MM.1S (cell line): ENCODE data around the gene SCP2.

ENCODE experiments used
- DNase-seq: peaks from one replicate; pipeline ENCODE4 v3.0.0-alpha.2; 2015
- H2AFZ ChIP-seq: fragments of 300-600 bp; sonication (generic); 2 replicates; pipeline ENCODE4 v1.6.0; 2016; ENCODE audit warnings: antibody characterized with exemption, low read length
- H3F3A ChIP-seq: fragments of 300-600 bp; sonication (generic); 2 replicates; pipeline ENCODE4 v1.6.1; 2016; ENCODE audit warnings: mild to moderate bottlenecking, antibody characterized with exemption, low read length, moderate library complexity, mixed read lengths; ENCODE audit not compliant: insufficient read depth
- H3K27ac ChIP-seq: fragments of 300-600 bp; sonication (generic); 2 replicates; pipeline ENCODE4 v1.5.1; 2016; ENCODE audit warnings: mild to moderate bottlenecking, low read length
- H3K27me3 ChIP-seq: fragments of 300-600 bp; sonication (generic); replicated peaks from 2 replicates; pipeline ENCODE4 v1.6.0; 2016; ENCODE audit warnings: low read length; ENCODE audit not compliant: insufficient read depth
- H3K36me3 ChIP-seq: fragments of 300-600 bp; sonication (generic); replicated peaks from 2 replicates; pipeline ENCODE4 v1.6.1; 2016; ENCODE audit warnings: mild to moderate bottlenecking, low read length, mixed read lengths; ENCODE audit not compliant: insufficient read depth
- H3K4me1 ChIP-seq: fragments of 300-600 bp; sonication (generic); 2 replicates; pipeline ENCODE4 v1.6.1; 2016; ENCODE audit warnings: low read length, mixed read lengths
- H3K4me2 ChIP-seq: fragments of 300-600 bp; sonication (generic); 2 replicates; pipeline ENCODE4 v1.6.0; 2016; ENCODE audit warnings: low read depth, low read length
- H3K4me3 ChIP-seq: fragments of 300-600 bp; sonication (generic); 2 replicates; pipeline ENCODE4 v1.5.1; 2016; ENCODE audit warnings: low read length, mixed read lengths
- H3K79me2 ChIP-seq: fragments of 300-600 bp; sonication (generic); 2 replicates; pipeline ENCODE4 v1.6.1; 2016; ENCODE audit warnings: mixed run types, low read length, mixed read lengths
- H3K9ac ChIP-seq: fragments of 300-600 bp; sonication (generic); 2 replicates; pipeline ENCODE4 v1.6.1; 2016; ENCODE audit warnings: low read length, mixed read lengths
- H3K9me2 ChIP-seq: fragments of 300-600 bp; sonication (generic); replicated peaks from 2 replicates; pipeline ENCODE4 v1.6.1; 2016; ENCODE audit warnings: mild to moderate bottlenecking, low read length, mixed read lengths; ENCODE audit not compliant: insufficient read depth
- H3K9me3 ChIP-seq: fragments of 300-600 bp; sonication (generic); replicated peaks from 2 replicates; pipeline ENCODE4 v1.6.1; 2016; ENCODE audit warnings: mild to moderate bottlenecking, low read length, mixed read lengths; ENCODE audit not compliant: insufficient read depth
- H4K20me1 ChIP-seq: fragments of 300-600 bp; sonication (generic); 2 replicates; pipeline ENCODE4 v1.6.1; 2016; ENCODE audit warnings: mild to moderate bottlenecking, low read length, moderate library complexity, mixed read lengths; ENCODE audit not compliant: insufficient read depth
- CTCF ChIP-seq: fragments of 300-600 bp; sonication (generic); IDR thresholded peaks from 2 replicates; pipeline ENCODE4 v1.5.1; 2016; ENCODE audit warnings: antibody characterized with exemption, low read length, mixed read lengths
- EZH2 ChIP-seq: fragments of 300-600 bp; sonication (generic); optimal IDR thresholded peaks from 2 replicates; pipeline ENCODE3; 2017; ENCODE audit warnings: low read depth, mild to moderate bottlenecking, antibody characterized with exemption, low read length, mixed read lengths
- EZH2phosphoT487 ChIP-seq: fragments of 300-600 bp; sonication (generic); IDR thresholded peaks from 2 replicates; pipeline ENCODE4 v1.6.1; 2018; ENCODE audit warnings: antibody characterized with exemption, low read length

Gene SCP2

DNA sequence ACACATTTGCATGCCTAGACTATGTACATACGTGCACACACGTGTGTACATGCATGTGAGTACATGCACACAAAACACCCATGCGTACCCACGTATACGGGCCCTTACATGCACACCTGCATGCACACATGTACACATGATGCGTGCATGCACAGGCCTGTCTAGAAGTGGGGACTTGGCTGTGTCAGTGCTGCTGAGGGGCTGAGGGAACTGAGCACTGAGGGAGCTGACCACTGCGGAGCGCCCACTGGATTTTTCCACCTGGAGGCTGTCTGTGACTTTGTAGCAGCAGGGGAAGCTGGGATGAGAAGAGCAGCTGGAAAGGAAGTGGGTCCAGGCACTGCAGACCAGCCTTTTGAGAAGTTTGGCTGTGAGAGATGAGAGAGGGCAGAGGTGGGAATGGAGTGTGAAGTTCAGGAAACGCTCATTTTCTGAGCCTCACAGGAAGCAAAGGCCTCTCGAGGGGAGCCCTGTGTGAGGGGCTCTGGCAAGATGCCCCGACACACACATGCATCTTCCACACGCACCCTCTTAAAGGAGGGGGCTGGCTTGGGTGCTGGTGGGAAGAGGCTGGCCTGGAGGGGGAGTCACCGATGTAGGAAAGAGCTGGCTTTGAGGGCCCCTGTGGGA is 155.9 kb downstream of the SCP2 start:
- Histone ChIP-seq H3K9ac (no peak overlapping the region), H3K79me2 (no peaks in the 10 kb centered on the region), H3K4me2 (no peak overlapping the region)

DNA sequence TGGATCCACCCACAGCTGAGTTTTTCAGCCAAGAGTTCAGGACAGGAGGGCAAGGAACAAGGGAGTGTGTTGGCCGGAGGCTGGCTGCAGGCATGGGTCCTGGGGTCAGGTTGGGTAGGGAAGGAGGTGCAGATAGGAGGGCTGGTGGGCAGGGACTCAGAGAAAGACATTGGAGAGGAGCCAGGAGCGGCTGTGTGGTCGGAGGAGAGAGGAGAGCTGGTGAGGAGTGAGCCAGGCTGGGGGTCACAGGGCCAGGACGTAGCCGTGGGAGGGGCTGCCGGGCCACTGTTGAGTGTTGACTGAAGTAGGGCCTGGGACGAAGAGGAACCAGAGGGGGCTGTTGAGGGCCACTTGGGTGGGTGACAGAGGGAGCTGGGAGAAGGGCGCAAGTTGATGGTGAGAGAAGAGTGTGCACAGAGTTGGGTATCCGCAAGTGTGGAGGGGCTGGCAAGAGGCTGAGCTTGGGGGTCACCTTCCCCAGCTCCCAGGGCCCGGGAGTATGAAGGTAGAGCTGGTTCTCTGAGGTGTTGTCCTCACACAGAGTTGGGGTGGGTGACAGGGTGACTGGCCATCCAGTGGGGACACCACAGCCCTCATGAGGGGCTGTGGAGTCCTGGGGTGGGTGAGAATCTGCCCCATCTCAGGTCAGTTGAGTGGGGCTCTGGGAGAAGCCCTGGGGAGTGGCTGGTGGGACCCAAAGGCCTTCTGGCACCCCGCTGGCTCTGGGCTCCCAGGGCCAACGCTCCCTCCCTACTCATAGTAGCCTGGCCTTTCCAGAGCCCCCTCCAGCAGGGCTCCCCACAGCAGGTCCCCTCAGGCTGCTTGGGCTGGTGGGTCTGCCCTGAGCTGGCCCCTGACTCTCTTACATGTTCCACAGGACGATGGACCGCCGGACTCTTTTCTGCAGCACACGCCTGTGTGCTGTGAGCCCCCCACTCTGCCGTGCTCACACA is 156.8 kb downstream of the SCP2 start:
- Histone ChIP-seq H3K27ac (no peak overlapping the region), H4K20me1 (no peaks in the 10 kb centered on the region), H3K4me1 (no peaks in the 10 kb centered on the region), H3K9ac (no peak overlapping the region), H3K36me3 (no peaks in the 10 kb centered on the region), H3K4me3 (no peak overlapping the region), H3F3A (no peaks in the 10 kb centered on the region), H3K4me2 (no peak overlapping the region), H2AFZ (no peak overlapping the region), H3K9me2 (no peaks in the 10 kb centered on the region), H3K27me3 (no peaks in the 10 kb centered on the region), H3K9me3 (no peaks in the 10 kb centered on the region), H3K79me2 (no peaks in the 10 kb centered on the region)
- TF ChIP-seq EZH2phosphoT487, result no peak
- no peak for TF ChIP-seq CTCF
- TF ChIP-seq EZH2, result no peak
- no peak for DNase-seq

More for the DNA sequence above, 155.9 kb downstream of the SCP2 start:
- no peaks in the 10 kb centered on the region for H3K36me3 ChIP-seq
- H3K9me2 ChIP-seq, result no peaks in the 10 kb centered on the region
- TF ChIP-seq CTCF (no peak), EZH2phosphoT487 (no peak), EZH2 (no peak)
- DNase-seq, result no peak
- H3K4me3 ChIP-seq, result no peak overlapping the region
- H3K9me3 ChIP-seq, result no peaks in the 10 kb centered on the region
- no peak overlapping the region for H3K27ac ChIP-seq
- no peaks in the 10 kb centered on the region for H3K27me3 ChIP-seq
- no peaks in the 10 kb centered on the region for H3F3A ChIP-seq
- H3K4me1 ChIP-seq, result no peaks in the 10 kb centered on the region
- H2AFZ ChIP-seq, result no peak overlapping the region
- no peaks in the 10 kb centered on the region for H4K20me1 ChIP-seq

- TF ChIP-seq EZH2 (no peak), CTCF (no peak), EZH2phosphoT487 (no peak)
- Histone ChIP-seq H3K9me2 (no peaks in the 10 kb centered on the region), H4K20me1 (no peaks in the 10 kb centered on the region), H3K4me1 (no peaks in the 10 kb centered on the region), H3K27ac (no peak overlapping the region), H3F3A (no peaks in the 10 kb centered on the region), H3K79me2 (no peaks in the 10 kb centered on the region), H3K4me3 (no peak overlapping the region), H3K27me3 (no peaks in the 10 kb centered on the region), H2AFZ (no peak overlapping the region), H3K36me3 (no peaks in the 10 kb centered on the region), H3K9ac (no peak overlapping the region), H3K4me2 (no peak overlapping the region), H3K9me3 (no peaks in the 10 kb centered on the region)
- no peak for DNase-seq
Observed at GRCh38 chr1:53084589-53084971, 157.5 kb downstream of the SCP2 start.
